SIG-M5 (cell line): Measurements from ENCODE around the gene MEN1.
"Not testable (repeated sequence)": the region's sequence is repeated elsewhere in the genome, so short reads cannot be mapped to it uniquely, and the experiment has no call there.

Experiments
- DNase-seq: peaks from one replicate; lab custom pipeline; 2025; lab: John Stamatoyannopoulos, UW

Gene MEN1

GRCh38 chr11:64845776-64846129 lies 35.4 kb upstream of the MEN1 start:
- DNase-seq = not testable (repeated sequence)

DNA sequence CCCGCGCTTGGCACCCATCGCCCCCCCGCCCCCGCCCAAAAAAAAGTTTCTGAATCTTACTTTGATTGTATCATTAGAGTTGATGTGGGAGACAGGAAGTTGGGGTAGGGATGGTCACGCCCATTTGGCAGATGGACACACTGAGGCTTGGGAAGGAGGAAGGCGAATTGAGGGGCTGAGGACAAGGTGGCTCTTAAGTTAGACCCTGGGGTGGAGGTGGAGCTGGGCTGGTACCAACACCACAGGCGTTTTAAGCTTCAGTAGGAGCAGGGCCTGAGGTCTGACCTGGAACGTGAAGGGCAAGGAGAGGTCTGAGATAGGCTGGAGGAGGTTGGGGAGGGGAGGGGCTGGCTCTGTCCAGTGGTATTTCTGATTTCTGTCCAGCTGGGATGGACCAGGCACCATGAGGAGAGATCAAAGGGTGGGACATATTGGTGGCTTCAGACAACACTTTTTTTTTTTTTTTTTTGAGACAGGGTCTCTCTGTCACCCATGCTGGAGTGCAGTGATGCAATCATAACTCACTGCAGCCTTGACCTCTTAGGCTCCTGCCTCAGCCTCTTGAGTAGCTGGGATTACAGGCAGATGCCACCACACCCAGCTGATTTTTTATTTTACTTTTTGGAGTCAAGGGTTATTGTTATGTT lies 34.9 kb upstream of the MEN1 start:
- no peak for DNase-seq

DNA sequence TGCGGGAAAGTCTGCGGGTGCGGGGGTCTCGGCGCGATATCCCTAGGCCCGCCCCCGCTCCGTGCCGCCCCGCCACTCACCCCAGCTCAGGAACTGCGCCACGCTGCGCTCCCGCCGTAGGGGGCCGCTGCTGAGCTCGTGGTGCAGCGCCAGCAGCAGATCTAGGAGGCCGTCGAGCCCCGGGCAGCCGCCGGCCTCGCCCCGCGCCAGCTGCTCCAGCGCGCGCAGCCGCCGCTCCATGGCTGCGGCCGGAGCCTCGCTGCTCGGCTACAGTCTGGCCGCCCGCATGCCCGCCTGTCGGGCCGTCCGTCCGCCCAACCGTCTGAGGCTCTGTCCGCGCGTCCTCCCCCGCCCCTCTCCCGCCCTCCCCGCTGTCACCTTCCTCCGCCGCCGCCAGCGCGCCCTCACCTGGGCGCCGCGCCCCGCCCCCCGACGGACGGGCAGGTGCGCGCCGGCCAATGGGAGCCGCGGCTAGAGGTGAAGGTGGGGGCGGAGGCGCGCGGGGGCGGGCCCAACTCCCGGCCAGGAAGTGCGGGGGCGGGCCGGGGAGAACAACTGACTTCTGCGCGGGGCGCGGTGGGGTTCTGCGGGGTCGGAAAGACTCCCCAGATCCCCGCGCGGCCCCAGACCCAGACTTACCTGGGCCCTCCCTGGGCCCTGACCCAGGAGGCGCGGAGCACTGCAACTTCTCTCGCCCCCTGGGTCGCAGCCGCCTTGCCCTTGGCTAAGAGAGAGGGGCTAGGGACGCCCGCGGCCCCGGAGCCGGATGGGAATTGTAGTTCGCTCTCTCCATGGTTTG lies 34.2 kb upstream of the MEN1 start, which contains the start of gene CDC42BPG:
CDC42BPG (minus strand) TSS at position 324 of the 799 bp plus-strand sequence; CDS start at position 240, 84 bp downstream.
- no peak for DNase-seq

DNA sequence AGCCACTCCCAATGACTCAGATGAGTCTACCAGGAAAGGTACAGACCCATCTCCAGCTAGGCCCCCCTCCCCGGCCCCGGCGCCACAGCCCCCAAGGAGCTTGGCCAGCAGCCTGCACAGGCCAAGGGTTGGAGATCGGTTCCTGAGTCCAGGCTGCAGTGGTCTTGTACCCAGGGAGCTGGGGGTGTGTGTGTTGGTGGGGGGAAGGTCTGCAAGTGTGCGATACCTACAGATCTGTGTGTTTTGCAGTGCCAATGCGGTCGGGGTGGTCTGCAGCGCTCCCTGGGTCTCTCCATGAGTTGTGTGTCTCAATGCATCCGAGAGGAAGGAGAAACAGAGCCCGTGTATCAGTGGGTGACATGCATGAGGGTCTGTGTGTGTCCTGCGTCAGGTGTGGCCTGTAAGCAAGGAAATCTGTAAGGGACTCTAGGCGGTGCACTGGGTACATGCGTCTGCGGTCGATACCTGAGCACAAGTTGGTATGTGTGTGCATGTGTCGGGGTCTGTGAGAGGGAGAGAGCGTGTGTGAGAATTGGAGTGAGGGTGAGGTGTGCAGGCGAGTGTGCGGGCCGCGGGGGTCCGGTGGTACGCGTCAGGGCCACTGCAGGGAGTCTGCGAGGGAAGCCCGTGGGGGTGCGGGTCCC lies 33.5 kb upstream of the MEN1 start:
- no peak for DNase-seq

- DNase-seq = no peak
These were observed 32.7 kb upstream of the MEN1 start for GRCh38 chr11:64842851-64843685.

GRCh38 chr11:64842366-64842759 lies 32.0 kb upstream of the MEN1 start:
- no peak for DNase-seq

GRCh38 chr11:64841592-64842365 lies 31.4 kb upstream of the MEN1 start:
- DNase-seq = no peak

DNA sequence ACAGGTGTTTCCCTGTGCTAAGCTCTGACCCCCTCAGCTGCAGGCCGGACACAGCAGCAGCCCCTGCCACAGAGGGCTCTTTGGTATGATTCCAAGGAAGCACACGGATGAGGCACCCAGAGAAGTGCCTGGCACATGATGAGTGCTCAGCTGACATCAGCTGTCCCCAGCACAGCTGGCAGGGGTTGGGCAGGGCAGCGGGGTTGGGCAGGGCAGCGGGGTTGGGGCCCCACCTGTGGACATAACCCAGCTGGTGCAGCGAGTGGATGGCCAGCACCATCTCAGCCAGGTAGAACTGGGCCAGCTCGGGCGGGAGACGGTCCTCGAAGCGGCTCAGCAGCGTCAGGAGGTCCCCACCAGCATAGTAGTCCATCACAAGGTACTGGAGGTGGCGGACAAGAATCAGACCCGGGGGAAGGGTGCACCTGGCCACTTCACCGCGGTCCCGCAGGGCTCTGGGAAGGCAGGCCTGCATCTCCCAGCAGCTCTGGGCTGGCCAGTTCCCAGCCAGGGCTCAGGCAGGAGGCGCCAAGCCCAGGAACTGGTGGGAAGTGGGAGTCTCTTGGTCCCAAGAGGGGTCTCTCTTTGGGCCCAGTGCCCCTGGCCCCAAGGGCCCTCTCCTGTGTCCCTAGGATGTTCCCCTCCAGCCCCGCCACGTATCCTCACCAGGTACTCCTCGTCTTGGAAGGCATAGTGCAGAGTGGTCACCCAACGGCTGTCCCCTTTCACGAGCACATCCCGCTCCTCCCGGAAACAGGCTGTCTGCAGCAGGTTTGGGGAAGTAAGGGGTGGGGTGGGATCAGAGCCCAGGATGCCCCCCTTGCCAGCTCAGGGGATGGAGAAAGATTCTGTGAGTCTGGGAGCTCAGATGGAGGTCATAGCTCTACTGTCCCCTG lies 29.8 kb upstream of the MEN1 start:
- DNase-seq = no peak

DNA sequence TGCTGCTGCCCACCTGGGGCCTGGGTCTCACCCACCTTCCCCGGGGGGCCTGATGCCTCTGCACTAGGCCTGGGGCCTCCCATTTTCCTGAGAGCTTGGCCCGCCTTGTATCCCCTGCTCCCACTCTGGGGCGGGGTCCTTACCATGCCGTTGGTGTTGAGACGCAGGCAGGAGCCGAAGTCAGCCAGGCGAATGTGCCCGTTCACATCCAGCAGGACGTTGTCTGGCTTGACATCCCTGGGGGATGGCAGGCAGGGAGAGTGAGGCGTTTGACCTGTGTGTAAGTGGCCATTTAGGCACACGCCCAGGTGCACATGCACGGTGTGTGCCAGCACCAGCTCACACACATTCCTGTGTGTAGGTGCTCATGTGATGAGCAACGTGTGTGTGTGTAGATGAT lies 29.0 kb upstream of the MEN1 start:
- no peak for DNase-seq

GRCh38 chr11:64838600-64839334 lies 28.4 kb upstream of the MEN1 start:
- no peak for DNase-seq

DNA sequence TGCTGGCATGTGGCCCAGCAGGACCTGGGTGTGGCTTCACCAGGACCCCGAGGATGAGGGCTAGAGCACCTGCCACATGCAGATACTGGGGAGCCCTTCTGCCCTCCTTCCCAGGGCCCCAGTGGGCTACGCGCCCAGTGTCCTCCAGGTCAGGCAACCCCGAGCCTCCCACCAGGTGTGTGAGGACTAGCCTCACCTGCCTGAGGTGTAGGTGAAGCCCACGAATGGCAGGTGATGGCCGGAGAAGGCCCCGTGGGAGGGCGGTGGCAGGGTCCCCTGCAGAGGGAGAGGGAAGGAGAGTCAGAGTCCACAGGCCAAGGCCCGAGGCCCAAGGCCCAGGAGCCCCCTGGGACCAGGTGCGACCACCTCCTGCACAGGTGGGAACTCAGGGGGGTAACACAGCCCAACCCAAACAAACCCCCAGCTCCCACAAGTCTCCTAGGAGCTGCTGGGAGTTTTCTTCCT lies 27.6 kb upstream of the MEN1 start:
- DNase-seq = no peak

GRCh38 chr11:64836448-64837072 lies 26.2 kb upstream of the MEN1 start:
- DNase-seq = no peak

DNA sequence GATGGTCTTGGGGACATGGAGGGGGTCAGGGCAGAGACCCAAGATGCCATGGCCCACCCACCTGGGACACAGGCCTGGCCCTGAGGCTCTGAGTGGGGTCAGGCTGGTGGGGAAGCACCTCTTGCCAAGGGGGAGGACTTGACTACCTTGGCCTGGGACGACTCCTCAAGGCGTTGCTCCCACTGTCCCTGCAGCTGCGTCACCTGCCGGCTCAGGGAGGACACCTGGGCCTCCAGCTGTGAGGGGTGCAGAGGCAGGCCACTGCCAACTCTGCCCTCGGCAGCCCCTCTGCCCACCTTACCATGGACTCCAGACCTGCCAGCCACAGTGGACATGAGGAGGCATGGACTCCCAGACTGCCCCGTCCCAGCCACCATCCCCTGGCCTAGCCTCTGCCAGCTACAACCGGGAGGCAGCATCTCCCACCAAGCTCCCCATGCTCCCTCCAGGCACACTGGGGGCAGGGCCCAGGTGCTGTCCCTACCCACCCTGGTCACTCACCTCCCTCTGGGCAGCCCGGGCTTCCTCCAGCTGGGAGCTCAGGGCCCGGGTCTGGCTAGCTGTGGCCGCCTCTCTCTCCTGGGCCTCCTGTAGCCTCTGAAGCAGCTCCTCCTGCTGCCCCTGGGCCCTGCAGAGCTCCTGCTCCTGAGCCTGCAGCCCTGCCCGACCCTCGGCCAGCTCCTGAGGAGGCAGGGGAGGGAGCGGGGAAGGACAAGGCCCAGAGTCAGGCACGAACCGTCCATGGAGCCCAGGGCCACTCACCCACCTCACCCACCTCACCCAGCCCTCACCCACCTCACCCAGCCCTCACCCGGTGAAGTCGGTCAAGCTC lies 25.5 kb upstream of the MEN1 start:
- no peak for DNase-seq

DNA sequence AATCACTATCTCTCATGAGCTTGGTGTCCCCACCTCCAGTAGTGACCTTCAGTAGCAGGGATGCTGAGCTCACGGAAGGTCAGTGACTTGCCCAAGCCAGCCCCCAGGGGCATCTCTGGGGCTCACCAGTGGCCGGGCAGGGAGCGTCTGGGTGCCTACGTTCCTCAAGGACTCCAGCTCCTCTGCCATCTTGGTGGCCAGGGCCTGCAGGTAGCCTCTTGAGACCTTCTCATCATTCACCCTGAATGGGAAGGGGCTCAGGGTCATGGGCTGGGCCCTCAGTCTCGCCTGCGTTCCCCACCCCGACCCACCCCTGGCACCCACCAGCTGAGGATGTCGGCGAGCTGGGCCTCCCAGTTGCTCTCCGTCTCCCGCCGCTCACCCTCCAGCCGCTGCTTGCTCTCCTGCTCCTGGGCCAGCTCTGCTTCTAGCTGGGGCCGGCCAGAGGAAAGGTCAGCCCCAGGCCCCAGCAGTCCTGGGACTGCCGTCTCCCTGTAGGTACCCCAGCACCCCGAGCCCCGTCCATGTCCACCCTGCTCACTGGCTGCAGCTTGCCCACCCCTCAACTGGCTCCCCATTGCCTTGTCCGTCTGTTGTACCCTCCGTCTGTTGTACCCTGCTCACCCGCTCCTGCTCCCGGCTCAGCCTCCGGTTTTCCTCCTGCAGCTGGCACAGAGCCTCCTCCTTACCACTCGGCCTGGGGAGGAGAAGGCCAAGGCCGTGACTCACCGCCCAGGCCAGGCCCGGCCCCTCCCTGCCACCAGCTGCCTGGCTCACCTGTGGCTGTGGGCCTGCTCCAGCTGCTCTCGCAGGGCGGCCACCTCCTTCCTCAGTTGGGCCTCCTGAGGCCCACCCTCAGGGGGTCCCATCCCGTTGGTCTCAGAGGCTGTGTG lies 24.6 kb upstream of the MEN1 start:
- DNase-seq = no peak

GRCh38 chr11:64834031-64834722 lies 23.8 kb upstream of the MEN1 start:
- DNase-seq = no peak

GRCh38 chr11:64833509-64833908 lies 23.2 kb upstream of the MEN1 start:
- no peak for DNase-seq

DNA sequence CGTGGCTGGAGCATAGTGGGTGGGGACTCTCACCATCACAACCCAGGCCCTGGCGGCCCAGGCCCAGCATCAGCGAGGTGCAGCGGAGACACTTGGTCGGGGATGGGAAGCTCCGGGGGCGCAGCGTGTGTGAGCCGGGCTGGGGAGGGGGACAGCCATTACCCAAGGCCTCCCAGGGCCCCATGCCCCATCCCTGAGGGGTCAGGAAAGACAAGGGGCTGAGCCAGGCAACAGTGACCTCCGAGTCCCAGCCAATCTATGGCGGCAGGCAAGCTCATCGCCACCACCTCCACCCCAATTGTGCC lies 22.8 kb upstream of the MEN1 start:
- DNase-seq = no peak
